ENCODE measurements around the gene ST14.
"Not testable (repeated sequence)": the region's sequence is repeated elsewhere in the genome, so short reads cannot be mapped to it uniquely, and the experiment has no call there.

Gene ST14

GRCh38 chr11:130217133-130218031 lies 57.8 kb downstream of the ST14 start:
- in situ Hi-C loops (cut with MboI; ENCODE audit: low sequenced_read_pairs), result loop anchor here (25.0 kb wide), 1 partner anchor 170 kb away; no protein-coding TSS in a partner anchor

GRCh38 chr11:130218501-130219070 lies 59.0 kb downstream of the ST14 start:
- in situ Hi-C loops (cut with MboI; ENCODE audit: low sequenced_read_pairs), result loop anchor here (25.0 kb wide), 1 partner anchor 169 kb away; no protein-coding TSS in a partner anchor

- in situ Hi-C loops (cut with MboI; ENCODE audit: low sequenced_read_pairs), result loop anchor here (25.0 kb wide), 1 partner anchor 168 kb away; no protein-coding TSS in a partner anchor
These were observed 59.6 kb downstream of the ST14 start for GRCh38 chr11:130219148-130219547.

GRCh38 chr11:130220311-130221035 lies 60.9 kb downstream of the ST14 start:
- in situ Hi-C loops (cut with MboI; ENCODE audit: low sequenced_read_pairs), result loop anchor here (25.0 kb wide), 1 partner anchor 167 kb away; no protein-coding TSS in a partner anchor

- in situ Hi-C loops (cut with MboI; ENCODE audit: low sequenced_read_pairs), result loop anchor here (25.0 kb wide), 1 partner anchor 164 kb away; no protein-coding TSS in a partner anchor
These were observed 63.8 kb downstream of the ST14 start for GRCh38 chr11:130223291-130223971.

GRCh38 chr11:130227373-130227772 lies 67.8 kb downstream of the ST14 start:
- in situ Hi-C loops (cut with MboI; ENCODE audit: low sequenced_read_pairs), result no loop called here

- in situ Hi-C loops (cut with MboI; ENCODE audit: low sequenced_read_pairs), result not testable (repeated sequence)
These were observed 73.9 kb downstream of the ST14 start for GRCh38 chr11:130233486-130233885.

GRCh38 chr11:130233888-130234287 lies 74.3 kb downstream of the ST14 start:
- in situ Hi-C loops (cut with MboI; ENCODE audit: low sequenced_read_pairs), result not testable (repeated sequence)

- in situ Hi-C loops (cut with MboI; ENCODE audit: low sequenced_read_pairs), result no loop called here
These were observed 74.7 kb downstream of the ST14 start for GRCh38 chr11:130234315-130234714.

GRCh38 chr11:130237282-130238006 lies 77.9 kb downstream of the ST14 start:
- in situ Hi-C loops (cut with MboI; ENCODE audit: low sequenced_read_pairs), result no loop called here

GRCh38 chr11:130241713-130242112 lies 82.1 kb downstream of the ST14 start:
- in situ Hi-C loops (cut with MboI; ENCODE audit: low sequenced_read_pairs), result no loop called here

GRCh38 chr11:130243816-130244215 lies 84.2 kb downstream of the ST14 start:
- in situ Hi-C loops (cut with MboI; ENCODE audit: low sequenced_read_pairs), result no loop called here

GRCh38 chr11:130244848-130245247 lies 85.3 kb downstream of the ST14 start:
- in situ Hi-C loops (cut with MboI; ENCODE audit: low sequenced_read_pairs), result no loop called here

GRCh38 chr11:130245375-130245774 lies 85.8 kb downstream of the ST14 start:
- in situ Hi-C loops (cut with MboI; ENCODE audit: low sequenced_read_pairs), result not testable (repeated sequence)

- in situ Hi-C loops (cut with MboI; ENCODE audit: low sequenced_read_pairs), result no loop called here
These were observed 86.7 kb downstream of the ST14 start for GRCh38 chr11:130246270-130246669.

GRCh38 chr11:130246738-130247137 lies 87.2 kb downstream of the ST14 start:
- in situ Hi-C loops (cut with MboI; ENCODE audit: low sequenced_read_pairs), result no loop called here

GRCh38 chr11:130247319-130247718 lies 87.7 kb downstream of the ST14 start:
- in situ Hi-C loops (cut with MboI; ENCODE audit: low sequenced_read_pairs), result no loop called here

- in situ Hi-C loops (cut with MboI; ENCODE audit: low sequenced_read_pairs), result no loop called here
These were observed 89.8 kb downstream of the ST14 start for GRCh38 chr11:130249371-130249770.

- in situ Hi-C loops (cut with MboI; ENCODE audit: low sequenced_read_pairs), result not testable (repeated sequence)
These were observed 90.3 kb downstream of the ST14 start for GRCh38 chr11:130249929-130250328.

GRCh38 chr11:130251763-130252162 lies 92.2 kb downstream of the ST14 start:
- in situ Hi-C loops (cut with MboI; ENCODE audit: low sequenced_read_pairs), result not testable (repeated sequence)
